Brain microvascular endothelial cell (primary cell): Measurements from ENCODE around the gene IL7R.

Experiments used
- DNase-seq: peaks from one replicate; pipeline ENCODE4 v3.0.0-alpha.2; 2020
- H3K27ac ChIP-seq: fragments of 250-450 bp; sonication (Bioruptor Pico); 2 replicates; pipeline ENCODE4 v1.5.1; 2020; ENCODE audit warnings: mild to moderate bottlenecking, moderate library complexity
- H3K27me3 ChIP-seq: fragments of 250-450 bp; sonication (Bioruptor Pico); replicated peaks from 2 replicates; pipeline ENCODE4 v1.5.1; 2020; ENCODE audit warnings: mild to moderate bottlenecking
- H3K36me3 ChIP-seq: fragments of 250-450 bp; sonication (Bioruptor Pico); replicated peaks from 2 replicates; pipeline ENCODE4 v1.5.1; 2020; ENCODE audit warnings: mild to moderate bottlenecking
- H3K4me3 ChIP-seq: 2 replicates; pipeline ENCODE4 v1.5.1; 2011; ENCODE audit warnings: low read depth, mild to moderate bottlenecking, control low read depth, low read length, moderate library complexity
- CTCF ChIP-seq: IDR thresholded peaks from 2 replicates; pipeline ENCODE4 v1.5.1; 2011; ENCODE audit warnings: low read depth, mild to moderate bottlenecking, moderate library complexity, low read length, control low read depth, inconsistent platforms; ENCODE audit errors: missing control alignments
- in situ Hi-C: cut with HindIII; loops from 2 replicates; pipeline ENCODE4 v1.10.0; 2017; ENCODE audit warnings: low sequenced_read_pairs, low pct_ligation_motif_present

The IL7R gene

GRCh38 chr5:35816881-35817521 is 39.7 kb upstream of the IL7R start:
- H3K4me3 ChIP-seq, result no peak overlapping the region
- no peaks in the 10 kb centered on the region for H3K36me3 ChIP-seq
- DNase-seq, result no peak
- no peaks in the 10 kb centered on the region for H3K27me3 ChIP-seq
- H3K27ac ChIP-seq, result no peak overlapping the region
- in situ Hi-C loops, result no loop called here
- no peak for TF ChIP-seq CTCF

GRCh38 chr5:35819026-35819425 is 37.7 kb upstream of the IL7R start:
- DNase-seq, result no peak
- H3K36me3 ChIP-seq, result no peaks in the 10 kb centered on the region
- H3K27me3 ChIP-seq, result no peaks in the 10 kb centered on the region
- H3K4me3 ChIP-seq, result no peak overlapping the region
- in situ Hi-C loops, result no loop called here
- no peak overlapping the region for H3K27ac ChIP-seq
- no peak for TF ChIP-seq CTCF

DNA sequence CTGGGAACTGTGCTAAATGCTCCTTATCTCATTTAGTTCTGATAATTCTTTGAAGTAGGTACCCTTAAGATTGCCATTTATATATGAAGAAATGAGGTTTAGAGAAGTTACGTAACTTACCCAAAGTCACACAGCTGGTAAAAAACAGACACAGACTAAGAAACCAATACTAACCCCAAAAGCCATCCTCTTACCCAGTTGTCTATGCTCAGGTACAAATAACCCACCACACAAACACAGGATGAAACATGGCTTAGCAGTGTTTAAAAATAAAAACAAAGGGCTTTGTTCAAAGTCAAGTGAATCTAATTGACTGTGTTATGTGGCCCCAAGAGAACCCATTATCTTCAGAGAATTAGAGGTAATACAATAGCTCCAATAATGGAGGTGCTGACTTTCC is 37.0 kb upstream of the IL7R start:
- no peaks in the 10 kb centered on the region for H3K27me3 ChIP-seq
- no peak for DNase-seq
- no peak overlapping the region for H3K4me3 ChIP-seq
- TF ChIP-seq CTCF, result no peak
- no peak overlapping the region for H3K27ac ChIP-seq
- H3K36me3 ChIP-seq, result no peaks in the 10 kb centered on the region
- in situ Hi-C loops, result no loop called here

DNA sequence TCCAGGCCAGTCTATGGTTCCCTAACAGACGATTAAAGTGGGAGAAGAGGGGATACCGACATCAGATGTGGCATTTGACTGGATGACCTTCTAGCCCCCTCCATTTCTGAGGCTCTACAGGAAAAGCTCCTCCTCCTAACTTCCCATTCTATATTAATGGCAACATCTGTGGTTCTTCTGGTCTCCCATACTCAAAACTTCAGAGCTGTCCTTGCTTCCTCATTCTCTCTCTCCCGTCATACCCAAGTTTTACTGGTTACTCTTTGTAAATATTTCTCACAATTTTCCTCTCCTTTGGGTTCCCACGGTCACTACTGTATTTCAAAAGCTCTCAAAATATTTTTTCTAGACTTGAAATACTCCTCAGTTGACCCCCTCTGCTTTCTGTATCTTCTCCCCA is 36.0 kb upstream of the IL7R start:
- in situ Hi-C loops, result no loop called here

GRCh38 chr5:35821513-35821912 is 35.2 kb upstream of the IL7R start:
- Histone ChIP-seq H3K36me3 (no peaks in the 10 kb centered on the region), H3K4me3 (no peak overlapping the region), H3K27me3 (no peaks in the 10 kb centered on the region), H3K27ac (no peak overlapping the region)
- in situ Hi-C loops, result no loop called here
- TF ChIP-seq CTCF, result no peak
- no peak for DNase-seq

More for the DNA sequence above, 36.0 kb upstream of the IL7R start:
- H3K36me3 ChIP-seq, result no peaks in the 10 kb centered on the region
- no peak overlapping the region for H3K27ac ChIP-seq
- H3K4me3 ChIP-seq, result no peak overlapping the region
- no peak for DNase-seq
- H3K27me3 ChIP-seq, result no peaks in the 10 kb centered on the region
- TF ChIP-seq CTCF, result no peak

DNA sequence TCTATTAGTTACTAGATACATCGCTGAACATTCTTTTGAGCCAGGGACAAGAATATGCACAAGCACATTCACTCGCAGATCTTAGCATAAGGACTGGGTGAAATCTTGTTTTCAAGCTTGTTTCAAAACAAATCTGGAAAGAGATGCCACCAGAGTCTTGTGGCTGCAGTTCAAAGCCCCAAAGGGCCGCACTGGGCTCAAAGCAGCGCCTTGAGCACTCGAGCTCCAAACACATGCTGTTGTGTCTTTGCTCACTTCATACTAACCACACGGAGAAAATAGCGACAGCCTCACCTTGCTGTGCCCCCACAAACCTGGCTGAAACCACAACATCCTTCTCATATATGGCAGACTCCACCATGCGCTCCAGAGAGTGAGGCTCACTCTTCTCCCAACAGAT is 34.2 kb upstream of the IL7R start:
- DNase-seq, result no peak
- H3K27ac ChIP-seq, result no peak overlapping the region
- no peaks in the 10 kb centered on the region for H3K36me3 ChIP-seq
- H3K27me3 ChIP-seq, result no peaks in the 10 kb centered on the region
- no peak for TF ChIP-seq CTCF
- in situ Hi-C loops, result no loop called here
- no peak overlapping the region for H3K4me3 ChIP-seq
